ENCODE measurements around the gene TAPT1. TPM values are rescaled to one million over a fixed set of nuclear protein-coding genes. Genes with fewer than 3 reads are reported as not detected.

The TAPT1 gene
- 8.9 and 16.3 TPM in 2 replicates for total RNA-seq

DNA sequence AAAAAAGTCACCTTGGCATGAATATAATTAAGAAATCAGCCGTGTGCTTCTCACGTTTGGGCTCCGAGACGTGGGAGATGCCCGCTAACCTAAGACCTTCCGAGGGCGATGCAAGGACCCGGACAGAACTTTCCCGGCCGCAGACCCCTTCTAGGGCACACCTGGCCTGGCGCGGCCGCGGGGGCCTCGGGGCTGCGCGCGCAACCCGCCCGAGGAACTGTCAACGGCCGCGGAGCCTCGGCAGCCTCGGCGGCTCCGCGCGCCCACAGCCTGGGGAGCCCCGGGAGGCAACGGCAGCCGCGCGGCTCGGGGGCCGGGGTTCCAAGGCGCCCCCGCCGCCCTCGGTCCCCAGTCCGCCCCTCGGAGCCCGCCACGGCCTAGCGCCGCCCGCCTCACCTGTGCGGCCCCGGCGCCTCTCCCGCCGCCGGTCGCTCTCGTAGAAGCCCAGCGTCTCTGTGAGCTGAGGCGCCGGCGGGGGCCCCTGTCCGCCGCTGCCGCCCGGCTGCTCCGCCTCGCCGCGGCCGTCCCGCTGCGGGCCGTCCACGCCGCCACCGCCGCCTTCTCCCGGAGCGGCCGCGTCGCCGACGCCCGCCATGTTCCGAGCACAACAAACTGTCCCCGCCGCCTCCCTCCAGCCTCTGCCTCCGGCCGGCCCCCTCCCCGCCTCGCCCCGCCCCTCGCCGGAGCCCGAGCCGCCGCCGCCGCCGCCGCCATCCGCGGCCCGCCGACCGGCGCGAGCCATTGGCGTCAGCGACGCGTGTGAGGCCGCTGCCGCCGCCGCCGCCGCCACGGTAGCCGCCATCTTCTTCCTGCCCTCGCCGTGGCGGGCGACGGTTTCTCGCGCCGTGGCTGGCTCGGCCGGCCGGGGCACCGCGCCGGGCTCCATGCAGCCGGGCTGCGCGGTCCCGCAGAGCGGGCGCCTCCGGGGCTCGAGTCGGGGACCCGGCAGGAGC, at the start of gene TAPT1:
TSS of gene TAPT1 (minus strand) at position 609 of the 953 bp plus-strand sequence. CDS start at position 595, 14 bp downstream.

Other genes with a start within 250 kb of the TAPT1 start
- not detected in 2 replicates for gene PROM1, start 142.4 kb downstream of the TAPT1 start, total RNA-seq

Measured in epithelial cell of alveolus of lung (primary cell).